Fibroblast of skin of scalp (primary cell): ENCODE data around the gene FGGY.
A peak's percentile ranks its signal among the peaks of the same experiment; 100 is the strongest.
"Not testable (repeated sequence)": the region's sequence is repeated elsewhere in the genome, so short reads cannot be mapped to it uniquely, and the experiment has no call there.

Experiments used
- DNase-seq: peaks from one replicate; pipeline ENCODE4 v3.0.0-alpha.2; 2013

Gene FGGY

DNA sequence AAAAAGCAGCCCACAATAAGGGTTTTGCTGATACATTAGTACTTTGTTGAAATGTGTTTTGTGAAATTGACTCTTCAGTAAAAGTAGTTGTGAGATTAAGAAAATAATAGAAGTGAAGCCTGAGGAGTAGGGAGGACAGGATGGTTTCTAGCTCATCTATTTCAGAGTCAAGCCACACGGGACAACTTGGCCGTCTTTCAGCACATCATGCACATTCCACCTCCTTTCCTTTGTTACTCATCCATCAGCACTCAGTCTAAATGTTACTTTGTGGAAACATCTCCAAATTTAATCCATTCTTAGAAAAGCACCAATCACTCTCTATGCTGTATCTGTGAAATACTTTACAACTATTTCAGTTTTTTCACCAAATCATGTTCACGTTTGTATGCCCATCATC lies 223.3 kb downstream of the FGGY start:
- DNase-seq = peak; percentile 56

DNA sequence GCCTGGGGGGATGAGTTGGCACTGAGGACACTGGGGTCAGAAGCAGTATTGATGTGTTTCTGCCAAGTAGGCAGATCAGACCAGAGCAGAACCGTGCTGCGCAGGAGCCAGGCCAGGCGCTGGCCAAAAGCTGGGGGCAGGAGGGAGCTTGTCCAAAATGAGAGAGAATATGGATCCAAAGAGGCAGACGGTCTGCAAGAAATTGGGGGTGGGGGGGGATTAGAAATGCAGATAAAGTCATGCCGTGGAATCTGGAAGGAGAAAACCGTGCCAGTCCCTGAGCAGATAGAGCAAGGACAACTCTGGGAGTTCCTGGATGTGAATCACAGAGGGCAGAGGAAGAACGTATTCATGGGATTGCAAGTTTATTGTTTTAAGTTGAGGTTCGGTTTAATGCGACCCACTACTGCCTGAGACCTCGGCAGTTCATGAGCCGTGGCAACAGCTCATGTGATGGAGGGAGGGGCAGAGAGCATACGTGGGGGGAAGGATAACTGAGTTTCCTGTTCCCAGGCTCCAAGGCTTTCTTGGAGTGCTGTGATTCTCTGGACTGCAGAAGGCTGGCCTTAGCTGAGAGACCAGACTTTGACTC lies 224.0 kb downstream of the FGGY start:
- peak; percentile 59 for DNase-seq

DNA sequence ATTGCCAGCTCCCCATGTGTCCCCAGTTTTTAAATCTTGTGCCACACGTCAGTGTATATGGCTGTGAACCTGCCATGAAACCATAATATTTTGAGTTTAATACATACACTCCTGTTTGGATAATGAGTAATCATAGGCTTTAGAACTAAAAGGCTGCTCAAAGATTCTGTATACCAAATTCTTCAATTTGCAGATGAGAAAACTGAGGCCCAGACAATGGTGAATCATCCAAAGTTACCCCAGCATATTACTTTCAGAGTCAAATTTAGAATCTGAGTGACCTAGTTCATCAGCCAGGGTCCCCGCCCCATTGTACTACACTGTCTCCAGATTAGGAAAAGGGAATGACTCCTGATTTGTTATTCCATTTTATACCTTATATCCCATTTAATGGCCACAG lies 224.6 kb downstream of the FGGY start:
- DNase-seq = peak; percentile 27

DNA sequence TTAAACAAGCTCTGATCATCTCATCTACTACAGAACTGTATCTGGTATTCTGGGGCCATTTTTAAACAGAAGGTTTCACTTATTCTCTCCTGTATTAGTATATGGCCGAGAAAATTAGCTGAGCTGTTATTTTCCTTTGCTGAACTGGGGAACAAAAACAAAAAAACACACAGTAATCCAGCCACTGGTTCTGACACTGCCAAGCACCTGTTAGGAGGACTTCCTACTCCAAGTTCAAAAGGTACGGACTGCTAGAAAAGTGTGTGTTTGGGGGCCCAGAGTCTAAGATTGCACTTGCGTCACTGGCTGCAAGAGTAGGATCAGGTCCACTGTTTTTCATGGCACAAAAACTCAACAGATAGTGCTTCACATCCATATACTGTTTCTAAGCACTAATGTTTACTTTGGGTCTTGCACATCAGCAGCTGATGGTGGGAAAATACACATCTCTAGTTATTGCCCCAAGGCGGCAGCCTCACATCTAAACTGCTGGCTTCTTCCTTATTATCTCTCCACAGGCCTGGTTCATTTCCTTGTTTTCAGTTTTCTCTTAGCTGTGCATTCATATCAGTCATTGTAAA lies 226.1 kb downstream of the FGGY start:
- DNase-seq = no peak

DNA sequence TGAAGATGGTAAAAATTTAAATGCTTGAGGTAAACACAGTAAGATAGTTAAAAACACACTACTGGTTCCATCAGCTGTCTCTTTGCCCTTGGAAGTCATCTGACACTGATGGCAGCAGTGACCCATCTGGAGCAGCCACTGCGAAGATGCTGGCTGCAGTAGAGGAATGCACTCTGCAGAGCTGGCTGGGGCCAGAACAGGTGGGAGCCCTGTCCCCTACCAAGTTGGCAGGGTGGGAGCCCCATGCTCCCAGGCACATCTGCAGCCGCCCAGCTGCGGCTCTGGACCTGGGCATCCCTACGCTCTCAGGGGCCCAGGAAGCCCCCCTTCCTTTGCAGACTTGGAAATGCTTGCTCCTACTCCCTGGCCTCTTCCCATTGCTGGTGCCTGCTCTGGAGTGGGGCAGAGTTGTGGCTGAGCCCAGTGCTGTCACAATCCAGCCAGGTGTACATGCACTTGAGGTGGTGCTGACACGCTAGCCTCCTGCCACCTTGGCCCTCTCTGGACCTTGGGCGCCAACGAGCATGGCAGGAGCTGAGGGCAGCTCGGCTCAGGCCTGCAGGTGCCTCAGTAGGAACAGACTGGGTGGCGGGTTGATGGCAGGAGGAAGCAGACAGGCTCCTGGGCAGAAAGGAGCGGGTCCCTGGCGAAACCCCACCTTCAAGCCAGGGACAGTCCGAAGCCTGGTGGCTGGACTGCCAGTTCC lies 227.0 kb downstream of the FGGY start:
- no peak for DNase-seq

DNA sequence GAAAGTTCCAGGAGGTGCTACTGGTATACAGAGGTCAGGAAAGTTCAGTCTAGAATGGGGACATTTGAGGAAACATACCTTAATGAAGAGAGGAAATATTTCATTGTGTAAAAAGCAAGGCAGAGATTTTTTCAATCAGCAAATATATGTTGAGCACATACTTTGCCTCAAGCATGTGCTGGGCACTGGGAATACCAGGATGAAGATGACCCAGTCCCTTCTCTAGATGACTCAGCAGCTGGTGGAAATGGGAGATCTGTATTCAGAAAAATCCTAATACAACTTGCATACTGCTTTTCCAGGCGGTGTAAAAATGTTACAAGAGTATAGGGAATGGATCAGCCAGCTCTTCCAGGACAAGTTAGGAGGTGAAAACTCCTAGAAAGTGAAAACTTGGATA lies 229.3 kb downstream of the FGGY start:
- peak; percentile 18 for DNase-seq

DNA sequence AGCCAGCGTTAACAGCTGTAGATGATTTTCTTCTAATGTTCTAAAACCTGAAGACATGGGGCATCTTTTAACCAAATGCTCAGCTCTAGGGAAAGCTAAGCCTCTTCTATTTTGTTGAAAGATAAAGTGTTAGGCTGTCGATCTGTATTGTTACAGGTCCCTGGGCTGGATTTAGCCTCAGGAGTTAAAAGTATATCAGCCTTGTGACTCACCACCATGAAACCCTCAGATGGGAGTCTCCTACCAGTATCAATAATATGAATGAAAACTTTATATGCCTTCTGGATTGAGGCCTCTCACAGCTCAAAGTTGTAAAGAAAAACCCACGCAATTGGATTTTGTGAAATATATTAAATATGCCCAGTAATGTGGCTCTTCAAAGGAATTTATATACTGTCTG lies 231.6 kb downstream of the FGGY start:
- DNase-seq = no peak

DNA sequence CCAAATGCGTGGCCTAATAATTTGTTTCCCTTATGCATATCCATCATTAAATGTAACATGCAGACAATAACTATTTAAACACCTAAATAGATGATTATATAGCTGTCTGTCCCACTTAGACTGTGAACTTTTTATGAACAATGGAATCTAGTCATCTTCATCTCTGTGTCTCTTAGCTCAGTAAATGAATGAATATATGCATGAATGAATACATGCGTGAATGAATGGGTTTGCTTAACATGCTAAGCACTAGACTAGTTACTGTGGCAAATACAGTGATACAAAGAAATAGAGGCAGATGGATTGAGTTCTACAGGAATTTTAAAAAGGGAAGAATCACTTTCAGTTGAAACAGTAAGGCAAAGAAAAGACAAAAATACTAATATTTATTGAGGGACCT lies 232.0 kb downstream of the FGGY start:
- no peak for DNase-seq

DNA sequence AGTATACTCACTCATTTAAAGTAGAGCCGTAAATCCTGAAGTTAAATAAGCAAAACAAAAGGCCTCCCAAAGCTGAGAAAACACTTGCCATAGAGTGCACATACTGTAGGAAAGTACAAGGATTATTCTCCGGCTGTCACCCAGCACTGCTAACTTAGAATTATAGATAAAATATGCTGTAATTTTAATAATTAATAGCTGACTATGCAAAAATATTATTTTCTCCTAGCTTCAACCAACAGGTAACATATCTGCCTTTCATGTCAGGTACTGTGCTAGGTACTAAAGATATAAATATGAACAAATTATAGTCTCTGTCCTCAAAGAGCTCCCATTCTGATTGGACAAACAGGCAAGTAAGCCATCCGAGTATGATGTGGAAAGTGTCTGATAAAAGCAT lies 233.2 kb downstream of the FGGY start:
- DNase-seq = no peak

DNA sequence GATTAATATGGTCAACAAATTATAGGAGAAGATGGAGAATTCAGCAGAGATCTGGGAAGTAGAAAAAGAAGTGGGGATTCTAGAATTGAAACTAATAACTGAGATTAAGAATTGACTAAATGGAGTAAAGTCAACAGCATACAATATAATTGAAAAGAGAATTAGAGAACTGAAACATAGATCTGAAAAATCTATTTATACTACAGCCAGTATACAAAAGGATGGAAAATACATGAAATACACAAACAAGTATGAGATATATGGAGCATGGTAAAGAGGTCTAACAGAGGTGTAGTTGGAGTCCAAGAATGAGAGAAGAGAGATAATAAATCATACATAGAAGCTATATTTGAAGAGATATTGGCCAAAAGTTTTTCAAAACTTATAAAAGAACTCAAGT lies 235.2 kb downstream of the FGGY start:
- no peak for DNase-seq

DNA sequence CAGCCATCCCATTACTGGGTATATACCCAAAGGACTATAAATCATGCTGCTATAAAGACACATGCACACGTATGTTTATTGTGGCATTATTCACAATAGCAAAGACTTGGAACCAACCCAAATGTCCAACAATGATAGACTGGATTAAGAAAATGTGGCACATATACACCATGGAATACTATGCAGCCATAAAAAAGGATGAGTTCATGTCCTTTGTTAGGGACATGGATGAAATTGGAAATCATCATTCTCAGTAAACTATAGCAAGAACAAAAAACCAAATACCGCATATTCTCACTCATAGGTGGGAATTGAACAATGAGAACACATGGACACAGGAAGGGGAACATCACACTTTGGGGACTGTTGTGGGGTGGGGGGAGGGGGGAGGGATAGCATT lies 241.6 kb downstream of the FGGY start:
- not testable (repeated sequence) for DNase-seq

DNA sequence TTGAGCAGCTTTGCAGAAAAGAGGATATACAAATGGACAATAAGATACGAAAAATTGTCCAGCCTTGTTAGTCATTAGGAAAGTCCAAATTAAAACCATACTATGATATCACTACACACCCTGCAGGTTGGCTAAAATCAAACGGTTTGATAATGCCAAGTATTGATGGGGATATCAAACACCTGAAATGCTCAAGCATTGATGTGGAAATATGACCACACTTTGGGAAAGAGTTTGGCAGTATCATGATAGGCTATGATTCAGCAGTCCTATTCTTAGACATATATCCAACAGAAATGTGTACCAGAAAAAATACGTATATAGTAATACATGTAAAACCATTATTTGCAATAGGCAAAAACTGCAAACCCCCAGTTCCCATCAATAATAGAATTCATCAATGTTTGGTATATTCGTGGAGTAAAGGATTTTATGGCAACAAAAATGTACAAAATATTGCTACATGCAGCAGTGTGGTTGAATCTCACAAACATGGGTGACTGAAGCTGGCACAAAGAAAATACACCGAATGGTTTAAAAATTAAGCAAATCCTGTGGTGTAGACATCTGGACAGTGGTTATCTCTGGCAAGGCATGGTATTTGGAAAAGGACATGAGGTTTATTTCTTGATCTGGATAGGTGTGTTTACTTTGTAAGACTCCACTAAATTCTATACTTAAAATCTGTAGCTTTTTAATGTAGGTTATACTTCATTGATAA lies 243.2 kb downstream of the FGGY start:
- DNase-seq = no peak

DNA sequence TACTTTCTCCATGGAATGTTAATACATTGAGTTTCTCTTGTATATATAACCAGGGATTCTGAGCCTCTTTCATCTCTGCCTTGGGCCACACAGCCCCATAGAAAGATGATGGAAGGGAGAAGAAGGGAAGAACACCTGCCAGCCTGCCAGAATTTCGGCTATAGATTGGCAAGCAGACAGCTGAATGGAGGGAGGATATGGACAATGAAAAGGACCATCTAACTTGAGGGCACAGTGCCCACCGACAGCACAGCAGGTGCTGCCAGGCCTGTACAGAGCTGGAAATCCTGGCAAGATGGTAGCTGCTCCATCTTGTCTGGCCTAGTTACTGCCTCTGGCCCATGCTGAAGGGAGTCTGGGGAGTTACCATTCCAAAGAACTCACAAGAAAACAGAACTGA lies 244.3 kb downstream of the FGGY start:
- DNase-seq = no peak

DNA sequence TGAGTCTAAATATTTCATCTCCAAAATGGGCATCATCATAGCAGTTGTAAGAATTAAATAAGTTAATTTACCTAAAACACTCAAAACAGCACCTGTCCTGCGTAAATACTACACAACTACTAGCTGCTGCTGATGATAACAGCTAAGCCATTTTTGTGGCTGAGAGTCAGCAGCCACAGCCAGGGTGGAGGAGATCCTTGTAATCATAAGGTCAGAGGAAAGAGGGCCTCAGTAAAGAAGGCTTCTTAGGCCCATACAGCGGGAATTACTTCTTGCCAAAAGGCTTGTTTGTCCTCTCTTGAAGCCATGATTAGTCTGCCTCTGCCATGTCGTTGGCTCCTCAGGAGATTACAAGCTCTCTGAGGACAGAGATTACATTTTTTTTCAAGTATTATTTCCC lies 245.0 kb downstream of the FGGY start:
- no peak for DNase-seq

DNA sequence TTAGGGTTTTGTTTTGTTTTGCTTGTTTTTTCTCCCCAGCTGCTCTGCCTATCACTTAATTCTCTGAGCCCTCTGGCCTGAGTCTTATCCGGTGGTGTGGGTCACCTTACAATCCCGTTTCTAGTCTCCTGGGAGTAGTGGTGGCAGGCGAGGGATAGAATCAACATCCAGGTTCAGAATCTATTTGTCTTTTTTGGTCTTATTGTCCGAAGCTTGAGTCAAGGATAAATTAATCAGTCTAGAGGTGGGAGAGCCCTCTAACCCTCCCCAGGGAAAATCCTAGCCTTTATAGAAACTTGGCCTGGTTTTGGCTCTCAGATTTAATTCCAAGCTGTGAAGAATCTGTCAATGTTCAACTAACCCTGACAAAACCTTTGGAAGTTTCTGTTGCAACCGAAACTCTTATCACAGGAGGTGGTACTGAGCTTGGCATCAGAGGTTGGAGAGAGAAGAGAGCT lies 246.3 kb downstream of the FGGY start:
- DNase-seq = no peak

DNA sequence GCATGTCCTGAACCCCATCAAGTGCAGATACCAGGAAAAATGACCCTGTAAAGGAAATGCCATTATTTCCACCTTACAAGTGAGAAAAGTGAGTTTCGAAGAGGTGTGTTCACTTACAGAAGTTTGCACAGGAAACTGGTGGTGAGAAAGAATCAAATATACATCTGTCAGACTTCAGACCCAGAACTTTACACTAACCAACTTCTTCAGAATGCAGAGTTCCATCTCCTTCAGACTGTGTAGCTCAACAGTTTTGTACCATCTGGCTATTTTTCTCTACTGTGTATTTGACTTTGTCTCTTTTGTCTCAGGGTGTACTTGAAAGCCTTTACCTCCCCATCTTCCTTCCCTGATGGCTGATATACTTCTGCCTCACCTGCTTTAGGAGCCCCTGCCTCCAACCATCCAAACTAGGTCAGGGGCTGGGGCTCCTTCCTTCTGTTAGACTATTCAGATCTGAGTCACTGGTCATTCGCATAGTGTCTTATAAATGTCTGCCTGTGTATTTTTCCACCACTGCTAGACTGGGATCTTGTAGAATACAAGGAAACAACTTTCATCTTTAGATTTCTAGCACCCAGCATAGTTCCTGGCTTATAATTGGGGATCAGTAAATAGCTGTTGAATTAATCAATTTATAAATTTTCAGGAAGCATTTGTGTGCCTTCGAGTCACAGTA lies 247.9 kb downstream of the FGGY start:
- no peak for DNase-seq

DNA sequence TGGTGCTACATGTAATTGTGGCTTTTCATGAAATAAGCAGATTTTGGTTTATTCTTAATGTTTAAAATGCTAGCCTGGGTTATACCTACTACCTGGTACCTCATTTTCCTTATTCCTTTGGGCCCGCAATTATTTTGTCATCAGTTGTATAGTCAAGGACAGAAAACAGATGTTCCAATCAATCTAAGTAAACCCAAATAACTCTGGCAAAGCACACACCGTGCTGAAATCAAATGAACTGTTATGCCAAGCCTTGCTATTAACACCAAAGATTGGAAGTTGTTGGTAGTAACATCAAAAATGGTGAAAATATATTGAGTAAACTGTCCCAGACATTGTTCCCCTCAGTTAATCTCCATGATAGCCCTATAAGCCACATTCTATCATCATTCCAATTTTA lies 248.9 kb downstream of the FGGY start:
- DNase-seq = no peak

DNA sequence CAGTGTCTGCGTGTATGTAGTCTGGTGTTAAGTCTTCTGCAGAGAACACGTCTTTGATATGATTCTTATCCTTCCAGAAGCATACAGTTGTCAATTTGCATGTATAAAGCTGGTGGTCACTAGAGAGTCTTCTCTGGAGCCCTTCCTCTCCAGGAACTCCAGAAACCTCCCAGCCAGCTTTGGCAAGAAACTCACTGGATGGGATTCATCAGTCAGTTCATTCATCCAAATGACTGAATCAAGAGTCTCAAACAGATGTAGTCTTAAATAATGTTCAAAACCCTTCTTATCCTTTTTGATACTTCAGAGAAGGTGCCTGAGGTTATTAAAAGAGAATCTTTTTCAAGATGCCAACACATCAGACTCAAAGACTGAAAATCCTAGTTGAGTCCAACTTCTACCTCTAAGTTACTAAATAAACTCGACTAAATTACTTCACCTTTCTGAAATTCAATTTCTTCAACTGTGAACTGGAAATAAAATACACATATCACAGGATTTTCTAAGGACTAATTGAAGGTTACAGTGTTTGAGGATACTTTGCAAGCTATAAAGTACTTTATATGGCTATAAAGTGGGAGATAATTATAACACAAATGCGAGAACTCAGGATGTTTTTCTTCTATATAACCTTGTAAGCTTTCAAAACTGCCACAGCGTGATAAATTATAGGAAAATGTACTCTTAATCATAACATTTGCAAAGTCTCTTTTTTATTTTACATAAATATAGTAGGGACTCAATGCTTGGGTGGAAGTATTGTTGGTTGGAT lies 252.4 kb downstream of the FGGY start:
- no peak for DNase-seq

DNA sequence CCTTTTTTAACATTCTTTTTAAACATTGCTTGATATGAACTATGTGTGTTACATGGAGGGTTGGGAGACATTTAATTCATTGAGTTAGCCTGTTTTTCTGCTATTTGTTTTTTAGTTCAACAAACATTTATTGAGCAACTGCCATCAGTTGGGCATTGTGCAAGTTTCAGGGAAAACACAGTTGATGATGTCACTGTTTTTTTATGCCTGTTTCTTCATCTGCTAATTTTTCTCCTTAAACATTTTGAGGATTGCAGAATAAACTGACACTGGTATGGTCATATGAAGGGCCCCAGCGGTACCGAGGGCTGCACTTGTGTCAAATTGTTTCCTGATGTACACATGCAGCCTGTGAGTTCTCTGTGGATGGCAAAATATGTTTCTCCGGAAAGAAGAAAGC lies 253.0 kb downstream of the FGGY start:
- peak; percentile 29 for DNase-seq

DNA sequence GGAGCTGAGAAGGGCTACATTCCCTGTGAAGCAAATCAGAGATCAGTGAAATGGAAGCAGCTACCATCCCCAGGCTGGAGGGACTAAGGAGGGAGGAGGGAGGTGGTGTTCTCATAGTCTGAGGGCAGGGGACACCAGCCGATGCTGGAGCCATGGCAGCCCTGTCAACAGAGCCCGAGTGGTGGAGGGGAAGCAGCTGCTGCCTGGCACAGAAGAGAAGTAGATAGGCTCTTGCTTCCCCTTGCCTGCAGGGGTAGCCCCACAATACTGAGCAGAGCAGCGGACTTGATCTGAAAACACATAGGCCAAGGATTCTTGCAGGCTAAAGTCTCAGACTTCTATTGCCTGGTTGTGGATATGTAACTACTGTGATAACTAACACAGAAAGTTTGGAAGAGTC lies 255.1 kb downstream of the FGGY start:
- DNase-seq = no peak

DNA sequence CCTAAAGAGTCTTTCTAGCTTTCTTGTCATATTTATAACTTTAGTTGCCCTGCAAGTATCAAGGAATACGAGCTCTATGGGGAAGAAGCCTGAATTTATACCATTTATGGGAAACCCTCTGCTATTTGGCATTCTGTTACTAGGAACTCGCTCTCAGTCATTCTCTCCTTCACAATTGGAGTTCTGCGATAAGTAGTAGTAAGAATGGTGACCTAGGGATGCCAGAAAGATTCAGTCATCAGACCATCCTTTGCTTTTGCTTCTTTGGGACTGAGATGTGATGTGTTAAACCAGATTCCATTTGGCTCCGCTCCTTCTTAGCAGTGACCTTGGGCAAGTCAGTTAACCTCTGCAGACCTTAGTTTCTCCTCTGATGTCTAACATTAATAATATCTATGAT lies 256.5 kb downstream of the FGGY start:
- DNase-seq = peak; percentile 23

DNA sequence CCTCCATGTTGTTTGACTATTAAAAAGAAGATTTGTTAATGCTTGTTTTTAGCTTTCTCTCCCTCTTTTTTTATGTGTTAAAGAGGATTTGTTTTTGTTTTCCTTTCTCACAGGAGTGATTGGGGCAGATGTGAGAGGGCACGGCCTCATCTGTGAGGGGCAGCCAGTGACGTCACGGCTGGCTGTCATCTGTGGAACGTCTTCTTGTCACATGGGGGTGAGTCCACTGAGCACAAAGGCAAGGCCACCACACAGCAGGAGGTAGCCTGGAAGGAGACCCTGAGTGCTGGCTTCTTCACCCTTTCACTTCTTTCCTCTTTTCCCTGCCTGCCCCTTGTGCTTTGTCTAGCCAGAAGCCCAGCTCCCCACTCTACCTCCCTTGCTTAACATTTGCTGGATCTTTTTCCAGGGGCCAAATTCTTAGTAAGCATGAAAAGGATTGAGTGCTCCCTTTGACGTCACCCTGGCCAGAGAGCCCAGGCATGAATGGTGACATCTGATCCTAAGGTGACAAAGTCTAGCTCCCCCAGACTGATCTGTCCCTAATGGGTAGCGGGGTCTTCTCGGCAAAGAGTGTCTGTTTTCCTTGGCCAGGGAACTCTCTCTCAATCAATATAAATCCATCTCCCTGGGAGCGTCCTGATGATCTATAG lies 257.2 kb downstream of the FGGY start:
- no peak for DNase-seq
